H9 (cell line): ENCODE results near the gene RFC4. TPM values are rescaled to one million over a fixed set of nuclear protein-coding genes. Genes with fewer than 3 reads are reported as not detected.
A peak's percentile ranks its signal among the peaks of the same experiment; 100 is the strongest.

Source experiments
- DNase-seq: peaks from one replicate; pipeline ENCODE4 v3.0.0-alpha.2; 2017
- H2AFZ ChIP-seq: one replicate; pipeline ENCODE4 v1.6.1; 2013; ENCODE audit warnings: mild to moderate bottlenecking, low read length, control low read depth, moderate library complexity
- H2AK5ac ChIP-seq: 2 replicates; pipeline ENCODE4 v1.6.1; 2013; ENCODE audit warnings: low read length, control low read depth, mixed read lengths; ENCODE audit not compliant: insufficient read length
- H2BK120ac ChIP-seq: one replicate; pipeline ENCODE4 v1.6.1; 2013; ENCODE audit warnings: low read depth, mild to moderate bottlenecking, low read length, control low read depth, inconsistent platforms; ENCODE audit not compliant: poor library complexity, severe bottlenecking
- H2BK12ac ChIP-seq: 2 replicates; pipeline ENCODE4 v1.6.1; 2013; ENCODE audit warnings: low read length, control low read depth, mixed read lengths, low read depth; ENCODE audit not compliant: insufficient read length
- H2BK15ac ChIP-seq: 2 replicates; pipeline ENCODE4 v1.6.1; 2013; ENCODE audit warnings: low read depth, low read length, control low read depth
- H2BK20ac ChIP-seq: one replicate; pipeline ENCODE4 v1.6.1; 2013; ENCODE audit warnings: low read depth, mild to moderate bottlenecking, low read length, control low read depth, inconsistent platforms; ENCODE audit not compliant: poor library complexity, severe bottlenecking
- H2BK5ac ChIP-seq: 2 replicates; pipeline ENCODE4 v1.6.1; 2013; ENCODE audit warnings: low read length, control low read depth, mixed read lengths; ENCODE audit not compliant: insufficient read length
- H3K14ac ChIP-seq: 2 replicates; pipeline ENCODE4 v1.6.1; 2013; ENCODE audit warnings: low read length, control low read depth; ENCODE audit not compliant: insufficient read depth
- H3K18ac ChIP-seq: 2 replicates; pipeline ENCODE4 v1.6.1; 2013; ENCODE audit warnings: low read depth, mild to moderate bottlenecking, mixed read lengths, low read length, control low read depth; ENCODE audit not compliant: insufficient read length
- H3K23ac ChIP-seq: 2 replicates; pipeline ENCODE4 v1.6.1; 2013; ENCODE audit warnings: low read length, control low read depth, mixed read lengths, low read depth; ENCODE audit not compliant: insufficient read length
- H3K23me2 ChIP-seq: 2 replicates; pipeline ENCODE4 v1.6.1; 2013; ENCODE audit warnings: low read depth, mild to moderate bottlenecking, mixed read lengths, low read length, control low read depth; ENCODE audit not compliant: insufficient read length, poor library complexity, severe bottlenecking
- H3K27ac ChIP-seq: 2 replicates; pipeline ENCODE4 v1.5.1; 2013; ENCODE audit warnings: low read length, control low read depth, mixed read lengths, low read depth; ENCODE audit not compliant: insufficient read length
- H3K27me3 ChIP-seq: 2 replicates; pipeline ENCODE4 v1.6.1; 2013; ENCODE audit warnings: low read length, control low read depth, inconsistent platforms; ENCODE audit not compliant: insufficient read depth
- H3K4ac ChIP-seq: 2 replicates; pipeline ENCODE4 v1.6.1; 2013; ENCODE audit warnings: low read depth, mild to moderate bottlenecking, control low read depth, inconsistent platforms, low read length, moderate library complexity
- H3K4me1 ChIP-seq: 2 replicates; pipeline ENCODE4 v1.6.1; 2013; ENCODE audit warnings: low read length, control low read depth, inconsistent platforms; ENCODE audit not compliant: insufficient read depth
- H3K4me2 ChIP-seq: 2 replicates; pipeline ENCODE4 v1.6.1; 2013; ENCODE audit warnings: low read length, control low read depth, mixed read lengths; ENCODE audit not compliant: insufficient read length, insufficient read depth
- H3K56ac ChIP-seq: 2 replicates; pipeline ENCODE4 v1.6.1; 2013; ENCODE audit warnings: low read depth, mild to moderate bottlenecking, mixed read lengths, low read length, control low read depth; ENCODE audit not compliant: insufficient read length
- H3K79me1 ChIP-seq: 2 replicates; pipeline ENCODE4 v1.6.1; 2013; ENCODE audit warnings: low read depth, mild to moderate bottlenecking, moderate library complexity, low read length, control low read depth, inconsistent platforms; ENCODE audit not compliant: insufficient read depth, poor library complexity, severe bottlenecking
- H3K79me2 ChIP-seq: 2 replicates; pipeline ENCODE4 v1.6.1; 2013; ENCODE audit warnings: low read length, control low read depth, inconsistent platforms; ENCODE audit not compliant: insufficient read depth
- H3K9ac ChIP-seq: 2 replicates; pipeline ENCODE4 v1.6.1; 2013; ENCODE audit warnings: low read length, control low read depth, mixed read lengths; ENCODE audit not compliant: insufficient read length; ENCODE audit errors: extremely low read depth
- H3K9me3 ChIP-seq: one replicate; pipeline ENCODE4 v1.6.1; 2013; ENCODE audit warnings: low read depth, low read length, inconsistent platforms; ENCODE audit not compliant: control insufficient read depth
- H3T11ph ChIP-seq: one replicate; pipeline ENCODE4 v1.6.1; 2013; ENCODE audit warnings: mild to moderate bottlenecking, low read length, control low read depth, inconsistent platforms
- H4K20me1 ChIP-seq: one replicate; pipeline ENCODE4 v1.6.1; 2013; ENCODE audit not compliant: control insufficient read depth, insufficient read length, insufficient read depth
- H4K5ac ChIP-seq: 2 replicates; pipeline ENCODE4 v1.6.1; 2013; ENCODE audit warnings: low read depth, mild to moderate bottlenecking, mixed read lengths, low read length, control low read depth; ENCODE audit not compliant: insufficient read length
- H4K8ac ChIP-seq: replicated peaks from 2 replicates; pipeline ENCODE4 v1.6.1; 2013; ENCODE audit warnings: low read length, control low read depth, mixed read lengths, low read depth; ENCODE audit not compliant: insufficient read length
- H4K91ac ChIP-seq: 2 replicates; pipeline ENCODE4 v1.6.1; 2013; ENCODE audit warnings: low read depth, mild to moderate bottlenecking, moderate library complexity, mixed read lengths, low read length, control low read depth; ENCODE audit not compliant: insufficient read length
- H3K27ac Mint-ChIP-seq, 3 experiments: 2 replicates in 2 of 3; 3 replicates in 1 of 3; pipeline ENCODE4 v1.8.0; 2020 to 2021; ENCODE audit warnings: mixed read lengths in 3 of 3, mild to moderate bottlenecking in 1 of 3, moderate library complexity in 1 of 3
- H3K27me3 Mint-ChIP-seq: 2 replicates; pipeline ENCODE4 v1.8.0; 2021; ENCODE audit warnings: low read depth, mild to moderate bottlenecking, moderate library complexity, mixed read lengths
- H3K36me3 Mint-ChIP-seq, 3 experiments: 2 replicates in 2 of 3; 3 replicates in 1 of 3; pipeline ENCODE4 v1.8.0; 2020 to 2021; ENCODE audit warnings: low read depth in 3 of 3, mixed read lengths in 3 of 3; ENCODE audit not compliant: insufficient read depth in 1 of 3
- H3K4me1 Mint-ChIP-seq, 2 experiments: 2 replicates each; pipeline ENCODE4 v1.8.0; 2020; ENCODE audit warnings: mixed read lengths in 2 of 2
- H3K4me3 Mint-ChIP-seq, 2 experiments: 2 replicates in 1 of 2; 3 replicates in 1 of 2; pipeline ENCODE4 v1.8.0; 2020 to 2021; ENCODE audit warnings: mild to moderate bottlenecking in 2 of 2, mixed read lengths in 2 of 2, moderate library complexity in 1 of 2
- H3K9me3 Mint-ChIP-seq, 2 experiments: 2 replicates in 1 of 2; 3 replicates in 1 of 2; pipeline ENCODE4 v1.8.0; 2020; ENCODE audit warnings: mild to moderate bottlenecking in 2 of 2, mixed read lengths in 2 of 2, moderate library complexity in 1 of 2
- CTCF ChIP-seq: fragments of 200-600 bp; sonication (generic); conservative IDR thresholded peaks from 3 replicates; pipeline ENCODE4 v1.8.0; 2021; ENCODE audit warnings: antibody characterized with exemption, mild to moderate bottlenecking
- WGBS: extraction: QIAGEN DNeasy Blood & Tissue Kit; methylation state at CpG from one replicate; pipeline ENCODE4 v1.1.7; 2013; ENCODE audit warnings: missing lambda C conversion rate, low lambda C conversion rate, mixed read lengths; ENCODE audit not compliant: insufficient read length; ENCODE audit errors: extremely low coverage; 5-methylcytosine and 5-hydroxymethylcytosine counted together
- long read RNA-seq: library from polyadenylated mRNA; unstranded; transcript quantifications from one replicate; pipeline ENCODE4 v2.0.0, GENCODE V29; 2020
- total RNA-seq: library from RNA; stranded (reverse); gene quantifications from 2 replicates; pipeline ENCODE4 v1.2.1, GENCODE V29; 2021

Gene RFC4, protein sequence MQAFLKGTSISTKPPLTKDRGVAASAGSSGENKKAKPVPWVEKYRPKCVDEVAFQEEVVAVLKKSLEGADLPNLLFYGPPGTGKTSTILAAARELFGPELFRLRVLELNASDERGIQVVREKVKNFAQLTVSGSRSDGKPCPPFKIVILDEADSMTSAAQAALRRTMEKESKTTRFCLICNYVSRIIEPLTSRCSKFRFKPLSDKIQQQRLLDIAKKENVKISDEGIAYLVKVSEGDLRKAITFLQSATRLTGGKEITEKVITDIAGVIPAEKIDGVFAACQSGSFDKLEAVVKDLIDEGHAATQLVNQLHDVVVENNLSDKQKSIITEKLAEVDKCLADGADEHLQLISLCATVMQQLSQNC
- total RNA-seq, result 103 and 108 TPM in 2 replicates
- long read RNA-seq, transcript RFC4-201 (11 exons, 1,384 nt), result major isoform, 224 of 528 reads
- long read RNA-seq, transcript RFC4-214 (8 exons, 1,393 nt), result minor isoform, 5 of 528 reads
- long read RNA-seq, transcript RFC4-202 (11 exons, 1,448 nt), result minor isoform, 180 of 528 reads
- long read RNA-seq, partial matches to known transcripts, result 63 of 528 reads
- long read RNA-seq, other reads (novel, unspliced or antisense), result 54 of 528 reads

DNA sequence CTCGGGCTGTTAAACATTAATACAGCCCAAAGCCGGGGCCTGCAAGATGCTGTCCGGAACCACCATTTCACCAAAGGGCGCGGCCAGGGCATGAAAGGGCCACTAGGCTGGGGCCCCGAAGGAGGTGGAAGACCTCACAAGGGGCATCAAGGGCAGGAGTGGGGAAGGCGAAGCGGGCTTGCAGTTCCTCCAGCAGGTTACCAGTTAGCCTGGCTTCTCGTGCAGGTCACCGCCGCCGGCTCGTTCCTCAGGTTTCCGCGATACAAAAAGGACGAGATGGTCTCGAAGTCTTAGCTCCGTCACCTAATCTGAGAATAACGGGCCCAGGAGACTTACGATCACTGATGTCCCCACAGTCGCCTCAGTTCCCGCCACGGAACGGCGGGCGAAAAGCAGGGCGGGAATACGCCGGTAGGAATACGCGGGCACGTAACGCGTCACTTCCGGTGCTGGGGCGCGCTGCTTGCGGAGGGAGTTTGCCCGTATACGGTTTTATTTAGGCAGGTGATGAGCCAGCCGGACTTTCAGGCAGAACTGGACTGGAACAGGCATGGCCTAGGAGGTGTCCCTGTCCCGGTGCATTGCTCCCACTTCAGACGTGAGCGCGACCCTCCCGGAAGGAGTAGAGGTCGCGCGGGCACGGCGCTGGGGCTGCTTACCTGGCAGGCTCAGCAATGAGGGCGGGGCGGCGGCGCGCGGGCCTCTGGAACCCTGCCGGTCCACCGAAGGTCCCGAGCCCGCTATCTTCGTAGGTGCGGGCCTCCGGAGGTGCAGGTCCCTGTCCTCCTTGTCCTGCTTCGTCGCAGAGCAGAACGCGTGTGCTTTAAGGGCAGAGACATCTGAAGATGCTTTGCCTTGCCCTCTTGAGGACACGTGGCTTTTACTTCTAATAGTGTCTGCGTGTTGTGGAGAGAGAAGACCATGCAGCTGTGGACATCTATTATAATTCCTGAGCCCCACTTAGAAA is at the start of gene RFC4:
TSS of gene RFC4 (minus strand) at position 394 of the 967 bp plus-strand sequence. CDS start 1,769 bp downstream, outside the sequence.
- Histone ChIP-seq H2AFZ (no peak within 1 kb of the TSS), H2BK20ac (no peak within 1 kb of the TSS), H3T11ph (no peak within 1 kb of the TSS), H2BK120ac (peak within 1 kb of the TSS; percentile 17), H3K4me2 (peak within 1 kb of the TSS; percentile 51), H2BK12ac (no peak within 1 kb of the TSS), H3K27me3 (no peaks in the 10 kb centered on the region), H3K27ac (peak within 1 kb of the TSS; percentile 48), H3K9me3 (no peaks in the 10 kb centered on the region), H3K23me2 (peaks cover 12% of the 10 kb centered on the region), H2BK5ac (peak within 1 kb of the TSS; percentile 16), H4K5ac (no peak within 1 kb of the TSS), H4K91ac (no peak within 1 kb of the TSS), H4K8ac (no peak within 1 kb of the TSS), H3K18ac (peak within 1 kb of the TSS; percentile 93), H4K20me1 (no peaks in the 10 kb centered on the region), H3K14ac (peak within 1 kb of the TSS; percentile 91), H3K79me2 (peaks cover 5% of the 10 kb centered on the region; the same call in 1 of the 2 replicates), H3K79me1 (peaks cover 6% of the 10 kb centered on the region), H3K4me1 (no peaks in the 10 kb centered on the region), H2BK15ac (no peak within 1 kb of the TSS), H3K23ac (no peak within 1 kb of the TSS), H3K9ac (peak within 1 kb of the TSS; percentile 92), H3K56ac (no peak within 1 kb of the TSS), H3K4ac (no peak within 1 kb of the TSS; the same call in 1 of the 2 replicates), H2AK5ac (no peak within 1 kb of the TSS)
- peaks cover 18 to 35% (median 34%) of the 10 kb centered on the region in 3 experiments for H3K36me3 Mint-ChIP-seq
- no peaks in the 10 kb centered on the region for H3K27me3 Mint-ChIP-seq
- no CpG with 5 or more reads among the region's 70 CpGs for WGBS
- H3K4me1 Mint-ChIP-seq, result peaks cover 14 to 18% of the 10 kb centered on the region in 2 experiments
- no peak for TF ChIP-seq CTCF
- peak within 1 kb of the TSS; percentile 94 to 98 (median 95) for H3K27ac Mint-ChIP-seq
- H3K4me3 Mint-ChIP-seq, result peak within 1 kb of the TSS; percentile 90
- no peaks in the 10 kb centered on the region for H3K9me3 Mint-ChIP-seq
- DNase-seq, result peak; percentile 82
